ENCODE measurements around the gene TUBB6.

The TUBB6 gene

GRCh38 chr18:12329125-12329698 lies 21.2 kb downstream of the TUBB6 start:
- no peak for TF ChIP-seq CTCF (IDR thresholded peaks at IDR 0.05; ENCODE audit: low read depth, low read length, missing control alignments)
- no peak overlapping the region for H3K4me3 ChIP-seq (replicated peaks; ENCODE audit: low read depth, low read length)
- DNase-seq (ENCODE audit: extremely low read depth, low read depth), result no peak

GRCh38 chr18:12330766-12331165 lies 22.7 kb downstream of the TUBB6 start:
- no peak for TF ChIP-seq CTCF (IDR thresholded peaks at IDR 0.05; ENCODE audit: low read depth, low read length, missing control alignments)
- no peak for DNase-seq (ENCODE audit: extremely low read depth, low read depth)

GRCh38 chr18:12333506-12334290 lies 25.7 kb downstream of the TUBB6 start:
- no peak for DNase-seq (ENCODE audit: extremely low read depth, low read depth)
- TF ChIP-seq CTCF (IDR thresholded peaks at IDR 0.05; ENCODE audit: low read depth, low read length, missing control alignments), result no peak
- H3K4me3 ChIP-seq (replicated peaks; ENCODE audit: low read depth, low read length), result no peak overlapping the region

More at GRCh38 chr18:12330766-12331165, 22.7 kb downstream of the TUBB6 start:
- H3K4me3 ChIP-seq (replicated peaks; ENCODE audit: low read depth, low read length), result no peak overlapping the region

DNA sequence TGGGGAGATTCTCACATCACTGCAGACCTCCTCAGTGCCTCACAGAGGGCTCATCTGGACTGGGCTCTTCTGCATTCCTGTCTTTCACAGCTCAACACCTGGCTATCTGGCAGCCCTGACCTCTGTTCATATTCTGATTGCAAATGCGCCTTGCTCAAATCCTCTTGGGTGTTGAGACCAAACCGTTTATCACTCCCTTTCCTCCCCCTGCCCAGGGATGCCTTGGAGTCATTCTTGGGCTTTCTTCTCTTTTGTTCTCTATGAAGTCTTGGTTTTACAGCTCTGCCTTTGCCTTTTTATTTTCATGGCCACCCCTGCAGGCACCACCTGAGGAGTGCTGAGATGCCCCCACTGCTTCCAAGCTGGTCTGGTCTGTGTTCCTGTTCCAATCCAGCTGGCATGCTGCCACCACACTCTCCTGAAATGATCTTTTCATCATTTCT lies 26.3 kb downstream of the TUBB6 start:
- H3K4me3 ChIP-seq (replicated peaks; ENCODE audit: low read depth, low read length), result no peak overlapping the region
- no peak for TF ChIP-seq CTCF (IDR thresholded peaks at IDR 0.05; ENCODE audit: low read depth, low read length, missing control alignments)
- no peak for DNase-seq (ENCODE audit: extremely low read depth, low read depth)

DNA sequence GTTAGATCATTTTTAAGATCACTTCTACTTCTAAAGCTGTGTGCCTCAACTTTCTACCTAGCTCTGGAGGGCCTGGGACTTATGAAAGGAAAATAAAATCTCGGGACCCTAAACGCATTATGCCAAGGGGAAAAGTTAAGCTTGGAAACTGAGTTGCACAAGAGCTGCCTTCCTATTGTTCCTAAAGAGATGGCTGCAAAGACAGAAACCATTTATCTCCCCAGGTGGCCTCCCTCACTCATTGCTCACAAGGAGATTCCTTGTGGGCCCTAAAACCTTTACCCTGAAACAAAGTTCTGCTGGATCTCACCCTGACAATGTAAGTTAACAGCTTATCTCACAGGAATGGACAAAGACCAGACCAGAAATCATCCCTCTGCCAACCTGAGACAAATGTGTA lies 26.8 kb downstream of the TUBB6 start:
- H3K4me3 ChIP-seq (replicated peaks; ENCODE audit: low read depth, low read length), result no peak overlapping the region
- DNase-seq (ENCODE audit: extremely low read depth, low read depth), result no peak
- no peak for TF ChIP-seq CTCF (IDR thresholded peaks at IDR 0.05; ENCODE audit: low read depth, low read length, missing control alignments)

DNA sequence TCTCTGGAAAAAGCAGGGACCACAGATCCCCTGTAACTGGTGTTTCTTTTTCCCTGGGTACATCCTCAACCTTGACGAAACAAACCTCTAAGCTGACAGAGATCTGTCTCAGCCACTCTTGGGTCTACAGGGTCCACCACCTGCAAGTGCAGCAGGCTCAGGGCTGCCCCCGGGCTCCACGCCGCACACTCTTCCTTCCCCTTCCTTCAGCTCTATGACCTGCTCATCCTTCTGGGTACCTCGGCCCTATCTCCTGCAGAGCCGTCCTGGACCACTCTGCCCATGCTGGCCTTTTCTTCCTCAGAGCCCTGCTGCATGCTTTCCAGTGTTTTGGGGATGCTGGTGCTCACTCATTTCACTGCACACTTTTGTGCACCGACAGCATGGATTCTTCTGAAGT lies 27.5 kb downstream of the TUBB6 start:
- TF ChIP-seq CTCF (IDR thresholded peaks at IDR 0.05; ENCODE audit: low read depth, low read length, missing control alignments), result no peak
- no peak overlapping the region for H3K4me3 ChIP-seq (replicated peaks; ENCODE audit: low read depth, low read length)
- no peak for DNase-seq (ENCODE audit: extremely low read depth, low read depth)

Data from HFF-Myc (cell line).